Measurements from ENCODE around the gene SCYL3.
"Not testable (repeated sequence)": the region's sequence is repeated elsewhere in the genome, so short reads cannot be mapped to it uniquely, and the experiment has no call there.

Gene SCYL3

GRCh38 chr1:169869426-169869825 is 24.3 kb downstream of the SCYL3 start:
- no peak for DNase-seq

DNA sequence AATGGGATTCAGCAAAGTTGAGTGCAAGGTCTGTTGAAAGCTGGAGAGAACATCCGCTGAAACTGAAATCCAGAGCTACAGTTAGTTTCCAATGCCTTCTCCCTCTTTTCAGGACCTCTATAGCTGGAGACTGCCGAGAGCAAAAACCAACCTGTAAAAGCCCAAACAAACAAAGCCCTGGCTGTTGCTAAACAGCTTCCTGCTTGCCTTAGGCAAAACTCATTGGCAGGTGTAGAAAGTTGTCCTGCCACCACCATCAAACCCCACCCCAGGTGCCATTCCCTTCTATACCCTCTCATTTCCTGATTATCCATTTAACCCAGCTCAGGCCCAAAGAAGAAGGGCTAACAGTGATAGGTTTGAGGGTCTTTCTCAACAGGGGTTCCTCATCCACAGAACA is 24.7 kb downstream of the SCYL3 start:
- DNase-seq, result peak; percentile 7

DNA sequence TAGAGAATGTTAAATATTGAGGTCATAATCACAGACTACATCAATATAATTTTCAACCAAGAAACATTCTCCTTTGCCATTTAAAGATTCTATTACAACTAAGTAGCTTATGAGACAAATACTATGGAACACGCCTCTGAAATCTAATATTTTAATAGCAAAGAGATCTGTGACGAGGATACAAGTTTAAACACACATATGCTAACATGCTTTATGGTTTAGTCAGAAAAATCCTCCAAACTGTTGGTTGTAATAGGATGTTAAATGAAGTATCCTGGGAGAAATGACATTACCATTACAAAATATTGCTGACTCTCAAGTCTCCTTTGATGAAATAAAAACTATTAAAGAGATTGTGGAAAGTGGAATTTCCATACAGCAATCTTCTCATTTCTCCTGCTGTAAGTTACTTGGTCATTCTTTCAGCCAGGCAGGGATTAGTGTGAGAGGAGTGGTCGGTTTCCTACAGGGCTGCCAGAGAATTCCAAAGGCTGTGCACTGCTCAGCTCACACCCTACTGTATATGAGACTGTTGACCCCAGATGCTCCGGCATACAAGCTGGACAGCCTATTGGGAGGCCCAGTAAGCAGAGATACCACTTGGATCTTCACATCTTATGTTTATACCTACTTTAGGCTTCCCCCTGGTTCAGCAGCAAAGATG is 26.6 kb downstream of the SCYL3 start:
- no peak for DNase-seq

- no peak for DNase-seq
These were observed 27.1 kb downstream of the SCYL3 start for GRCh38 chr1:169866577-169866976.

DNA sequence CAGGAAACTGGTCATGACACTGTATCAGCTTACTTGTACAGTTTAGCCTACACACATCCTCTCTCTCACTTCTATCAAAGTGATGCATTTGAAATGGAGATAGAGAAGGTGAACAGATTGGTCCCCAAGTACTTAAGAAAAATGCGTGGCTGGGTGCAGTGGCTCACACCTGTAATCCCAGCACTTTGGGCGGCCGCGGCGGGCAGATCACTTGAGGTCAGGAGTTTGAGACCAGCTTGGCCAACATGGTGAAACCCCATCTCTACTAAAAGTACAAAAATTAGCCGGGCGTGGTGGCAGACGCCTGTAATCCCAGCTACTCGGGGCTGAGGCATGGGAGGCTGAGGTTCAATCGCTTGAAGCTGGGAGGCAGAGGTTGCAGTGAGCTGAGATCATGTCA is 29.2 kb downstream of the SCYL3 start:
- DNase-seq, result not testable (repeated sequence)

GRCh38 chr1:169860750-169861149 is 32.9 kb downstream of the SCYL3 start:
- DNase-seq, result no peak

DNA sequence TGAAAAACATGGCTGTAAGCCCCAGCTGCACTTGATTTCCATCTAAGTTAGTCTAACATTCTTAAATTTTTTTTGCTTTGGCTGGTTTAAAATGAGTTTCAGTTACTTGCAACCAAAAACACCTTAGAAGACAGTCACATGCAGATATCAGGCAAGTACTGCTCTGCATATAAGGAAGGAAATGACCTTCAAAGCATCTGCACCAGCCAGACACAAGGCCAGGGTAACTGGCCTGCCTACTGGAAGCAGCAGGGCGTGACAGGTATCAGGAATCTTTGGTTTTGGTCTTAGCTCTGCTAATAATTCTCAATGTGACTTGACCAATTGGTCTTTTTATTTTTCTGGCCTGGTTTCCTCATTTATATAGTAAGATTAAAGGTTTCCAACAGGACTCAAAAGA is 33.5 kb downstream of the SCYL3 start:
- no peak for DNase-seq

GRCh38 chr1:169859001-169859400 is 34.7 kb downstream of the SCYL3 start:
- no peak for DNase-seq

GRCh38 chr1:169858467-169858866 is 35.2 kb downstream of the SCYL3 start:
- no peak for DNase-seq

DNA sequence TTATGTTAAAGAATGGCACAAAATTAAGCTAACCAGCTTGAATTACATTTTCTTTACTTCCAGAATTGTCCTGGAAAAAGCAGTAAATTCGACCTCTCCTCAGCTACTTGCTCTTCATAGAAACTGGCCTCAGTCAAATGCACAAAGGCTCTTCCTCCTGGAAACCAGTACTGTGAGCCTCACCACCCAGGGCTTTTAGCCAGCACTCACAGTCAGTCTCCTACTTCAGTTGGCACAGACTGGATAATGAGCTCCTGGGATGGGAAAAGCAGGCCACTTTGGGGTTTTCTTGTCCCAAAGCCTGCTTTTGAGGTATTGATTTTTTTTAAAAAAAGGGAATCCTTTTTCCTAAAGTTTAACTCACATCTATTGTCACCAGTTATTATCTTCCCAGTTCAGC is 40.4 kb downstream of the SCYL3 start:
- DNase-seq, result no peak

- no peak for DNase-seq
These were observed 44.2 kb downstream of the SCYL3 start for GRCh38 chr1:169849346-169850022.

DNA sequence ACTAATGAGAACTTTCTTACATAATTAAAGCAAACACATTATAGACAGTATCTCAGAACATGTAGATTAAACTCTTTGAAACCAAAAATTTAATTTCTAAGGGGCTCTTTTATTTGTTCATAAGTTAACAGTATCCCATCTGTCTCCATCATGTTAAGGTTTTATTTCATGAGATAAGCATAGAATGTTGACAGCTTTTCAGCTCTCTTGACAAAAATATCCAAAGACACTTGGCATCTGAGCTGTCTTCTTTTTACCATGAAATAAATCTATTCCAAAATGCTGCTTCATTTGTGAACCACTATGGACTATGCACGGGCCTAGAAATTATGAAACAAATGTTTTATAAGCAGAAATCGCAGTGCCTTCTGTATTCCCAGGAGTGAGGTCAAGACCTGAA is 45.2 kb downstream of the SCYL3 start:
- no peak for DNase-seq

GRCh38 chr1:169844941-169845608 is 48.6 kb downstream of the SCYL3 start:
- no peak for DNase-seq

DNA sequence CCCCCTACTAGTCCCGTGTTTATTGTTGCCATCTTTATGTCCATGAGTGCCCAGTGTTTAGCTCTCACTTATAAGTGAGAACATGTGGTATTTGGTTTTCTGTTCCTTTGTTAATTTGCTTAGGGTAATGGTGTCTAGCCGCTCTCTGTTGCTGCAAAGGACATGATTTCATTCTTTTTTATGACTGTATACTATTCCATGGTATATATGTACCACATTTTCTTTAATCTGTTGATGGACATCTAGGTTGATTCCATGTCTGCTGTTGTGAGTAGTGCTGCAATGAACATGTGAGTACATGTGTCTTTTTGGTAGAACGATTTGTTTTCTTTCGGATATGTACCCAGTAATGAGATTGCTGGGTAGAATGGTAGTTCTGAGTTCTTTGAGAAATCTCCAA is 54.8 kb downstream of the SCYL3 start:
- DNase-seq, result no peak

DNA sequence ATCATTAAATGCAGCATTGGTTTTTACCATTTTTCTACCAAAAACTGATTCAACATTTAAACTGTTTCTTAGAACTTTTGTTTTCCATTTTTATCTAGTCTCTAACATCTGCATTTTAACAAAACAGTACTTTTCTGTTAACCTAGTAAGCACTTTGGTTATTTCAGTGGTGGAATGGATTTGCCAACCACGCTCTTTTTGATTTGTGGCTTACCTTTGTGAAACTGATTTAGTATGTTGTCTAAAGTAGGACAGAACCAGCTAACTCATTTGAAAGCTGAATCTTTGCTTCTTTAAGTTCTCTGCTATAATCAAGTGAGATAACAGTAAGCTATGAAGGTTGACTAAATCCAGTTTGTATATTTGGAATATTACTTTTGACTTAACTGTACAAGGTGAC is 57.5 kb downstream of the SCYL3 start:
- DNase-seq, result no peak

DNA sequence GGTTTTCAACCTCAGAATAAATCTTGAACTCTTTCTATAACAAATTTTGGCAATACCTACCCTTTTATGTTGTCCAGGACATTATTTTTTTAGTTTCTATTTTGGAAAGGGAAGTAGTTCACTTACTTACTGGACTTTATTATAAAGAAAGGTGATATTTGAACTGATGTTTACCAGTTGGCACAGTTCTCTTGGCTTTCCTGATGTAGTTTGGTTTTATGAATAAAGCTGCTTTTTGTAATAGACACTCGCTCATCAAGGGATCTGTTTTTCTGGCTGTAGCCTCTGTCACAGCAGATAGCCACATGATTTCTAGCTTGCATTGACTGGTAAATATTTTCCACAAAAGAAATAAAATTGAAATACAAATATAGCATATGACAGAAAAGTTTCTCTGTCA is 58.0 kb downstream of the SCYL3 start:
- DNase-seq, result no peak

- DNase-seq, result no peak
These were observed 58.8 kb downstream of the SCYL3 start for GRCh38 chr1:169834869-169835268.

- DNase-seq, result no peak
These were observed 60.4 kb downstream of the SCYL3 start for GRCh38 chr1:169833179-169833901.

- DNase-seq, result no peak
These were observed 64.0 kb downstream of the SCYL3 start for GRCh38 chr1:169829671-169830070.

GRCh38 chr1:169824153-169824552 is 69.5 kb downstream of the SCYL3 start:
- no peak for DNase-seq

- no peak for DNase-seq
These were observed 72.2 kb downstream of the SCYL3 start for GRCh38 chr1:169821500-169821899.

DNA sequence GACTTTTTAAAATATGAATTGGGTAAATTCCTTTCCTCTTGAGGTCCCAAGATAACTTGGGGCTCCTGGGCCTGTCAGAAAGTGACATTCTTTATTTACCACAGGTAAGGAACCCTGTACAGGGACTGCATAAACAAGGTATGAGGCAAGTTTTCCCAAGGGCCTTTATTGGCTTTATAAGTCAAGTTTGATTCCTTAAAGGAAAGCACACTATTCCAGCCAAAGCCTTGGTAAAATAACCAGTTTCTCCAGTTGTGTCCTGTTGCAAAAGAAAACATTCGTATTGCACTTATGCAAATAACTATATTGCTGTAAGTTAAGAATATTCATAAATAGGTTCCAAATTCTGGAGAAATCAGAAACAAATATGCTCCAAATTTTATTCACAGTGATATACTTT is 77.1 kb downstream of the SCYL3 start:
- DNase-seq, result no peak

- DNase-seq, result no peak
These were observed 79.4 kb downstream of the SCYL3 start for GRCh38 chr1:169814265-169814664.

DNA sequence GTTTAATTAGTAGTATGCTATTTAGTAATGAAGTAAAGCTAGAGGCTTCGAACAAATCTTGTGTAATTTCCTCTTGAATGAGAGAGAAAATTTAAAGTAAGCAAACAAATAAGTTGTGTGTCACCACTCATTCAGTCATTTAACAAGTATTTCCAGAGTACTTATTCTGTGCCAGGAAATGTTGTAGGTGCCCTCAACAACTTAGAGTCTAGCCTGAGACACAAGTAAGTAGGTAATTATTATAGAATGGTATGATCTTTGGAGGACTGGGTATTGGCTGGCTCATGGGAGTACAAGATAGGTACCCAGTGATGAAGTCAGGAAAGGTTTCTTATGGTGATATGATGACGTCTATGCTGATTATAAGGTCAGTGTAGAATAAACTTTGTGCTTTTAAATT is 81.6 kb downstream of the SCYL3 start:
- no peak for DNase-seq
